Endothelial cell of umbilical vein (primary cell): ENCODE results near the gene TBCE.
"Not testable (repeated sequence)": the region's sequence is repeated elsewhere in the genome, so short reads cannot be mapped to it uniquely, and the experiment has no call there.

Experiments
- EZH2 ChIP-seq: IDR thresholded peaks from 2 replicates; pipeline ENCODE4 v1.6.1; 2012; ENCODE audit warnings: borderline replicate concordance, low read depth, mild to moderate bottlenecking, moderate library complexity, low read length, inconsistent platforms; ENCODE audit not compliant: severe bottlenecking
- FOS ChIP-seq: IDR thresholded peaks from 2 replicates; pipeline ENCODE4 v1.6.1; 2011; ENCODE audit warnings: mild to moderate bottlenecking, low read length, moderate library complexity, borderline replicate concordance; ENCODE audit not compliant: insufficient read depth
- MYC ChIP-seq: IDR thresholded peaks from one replicate; pipeline ENCODE4 v1.6.1; 2011; ENCODE audit warnings: mild to moderate bottlenecking, low read depth, low read length
- POLR2A ChIP-seq: IDR thresholded peaks from 2 replicates; pipeline ENCODE4 v1.6.1; 2012; ENCODE audit warnings: low read depth, mild to moderate bottlenecking, control low read depth, low read length
- POLR2AphosphoS5 ChIP-seq: IDR thresholded peaks from 2 replicates; pipeline ENCODE4 v1.6.1; 2012; ENCODE audit warnings: low read depth, mild to moderate bottlenecking, control low read depth, low read length, moderate library complexity; ENCODE audit not compliant: insufficient read depth
- TF ChIP-seq, protein P1 (sequence below), 2 donors: IDR thresholded peaks; 1 replicate in 1 of 2; 2 replicates in 1 of 2; pipeline ENCODE4 v1.5.1; 2011; ENCODE audit warnings: low read length in 2 of 2, mild to moderate bottlenecking in 2 of 2, moderate library complexity in 2 of 2, control low read depth in 1 of 2, inconsistent platforms in 1 of 2, low read depth in 1 of 2; ENCODE audit not compliant: insufficient read depth in 1 of 2; ENCODE audit errors: extremely low read depth in 1 of 2
- TF ChIP-seq, protein P2 (sequence below): IDR thresholded peaks from 2 replicates; pipeline ENCODE4 v1.6.1; 2011; ENCODE audit not compliant: insufficient read depth, insufficient read length

DNA sequence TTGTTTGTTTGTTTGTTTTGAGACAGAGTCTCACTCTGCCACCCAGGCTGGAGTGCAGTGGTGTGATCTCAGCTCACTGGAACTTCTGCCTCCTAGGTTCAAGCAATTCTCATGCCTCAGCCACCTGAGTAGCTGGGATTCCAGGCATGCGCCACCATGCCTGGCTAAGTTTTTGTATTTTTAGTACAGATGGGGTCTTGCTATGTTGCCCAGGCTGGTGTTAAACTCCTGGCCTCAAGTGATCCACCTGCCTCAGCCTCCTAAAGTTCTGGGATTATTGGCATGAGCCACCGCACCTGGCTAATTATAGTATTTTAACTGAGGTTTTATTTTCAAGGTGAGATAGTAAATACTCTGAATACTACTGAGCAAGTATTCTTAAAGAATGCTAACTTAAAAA is 102.7 kb downstream of the TBCE start:
- TF ChIP-seq, protein P1, sequence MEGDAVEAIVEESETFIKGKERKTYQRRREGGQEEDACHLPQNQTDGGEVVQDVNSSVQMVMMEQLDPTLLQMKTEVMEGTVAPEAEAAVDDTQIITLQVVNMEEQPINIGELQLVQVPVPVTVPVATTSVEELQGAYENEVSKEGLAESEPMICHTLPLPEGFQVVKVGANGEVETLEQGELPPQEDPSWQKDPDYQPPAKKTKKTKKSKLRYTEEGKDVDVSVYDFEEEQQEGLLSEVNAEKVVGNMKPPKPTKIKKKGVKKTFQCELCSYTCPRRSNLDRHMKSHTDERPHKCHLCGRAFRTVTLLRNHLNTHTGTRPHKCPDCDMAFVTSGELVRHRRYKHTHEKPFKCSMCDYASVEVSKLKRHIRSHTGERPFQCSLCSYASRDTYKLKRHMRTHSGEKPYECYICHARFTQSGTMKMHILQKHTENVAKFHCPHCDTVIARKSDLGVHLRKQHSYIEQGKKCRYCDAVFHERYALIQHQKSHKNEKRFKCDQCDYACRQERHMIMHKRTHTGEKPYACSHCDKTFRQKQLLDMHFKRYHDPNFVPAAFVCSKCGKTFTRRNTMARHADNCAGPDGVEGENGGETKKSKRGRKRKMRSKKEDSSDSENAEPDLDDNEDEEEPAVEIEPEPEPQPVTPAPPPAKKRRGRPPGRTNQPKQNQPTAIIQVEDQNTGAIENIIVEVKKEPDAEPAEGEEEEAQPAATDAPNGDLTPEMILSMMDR (IDR thresholded peaks at IDR 0.05; ENCODE audit: extremely low read depth in 1 of 2, insufficient read depth in 1 of 2, low read depth in 1 of 2, low read length in 2 of 2): not testable (repeated sequence)
- TF ChIP-seq POLR2A, EZH2, FOS, MYC, POLR2AphosphoS5: not testable (repeated sequence)
- TF ChIP-seq, protein P2, sequence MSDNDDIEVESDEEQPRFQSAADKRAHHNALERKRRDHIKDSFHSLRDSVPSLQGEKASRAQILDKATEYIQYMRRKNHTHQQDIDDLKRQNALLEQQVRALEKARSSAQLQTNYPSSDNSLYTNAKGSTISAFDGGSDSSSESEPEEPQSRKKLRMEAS: not testable (repeated sequence)
